ENCODE results near the gene TP53BP2. TPM values are rescaled to one million over a fixed set of nuclear protein-coding genes. Genes with fewer than 3 reads are reported as not detected.

Gene TP53BP2
- total RNA-seq, 1 donor = 32.7 TPM

DNA sequence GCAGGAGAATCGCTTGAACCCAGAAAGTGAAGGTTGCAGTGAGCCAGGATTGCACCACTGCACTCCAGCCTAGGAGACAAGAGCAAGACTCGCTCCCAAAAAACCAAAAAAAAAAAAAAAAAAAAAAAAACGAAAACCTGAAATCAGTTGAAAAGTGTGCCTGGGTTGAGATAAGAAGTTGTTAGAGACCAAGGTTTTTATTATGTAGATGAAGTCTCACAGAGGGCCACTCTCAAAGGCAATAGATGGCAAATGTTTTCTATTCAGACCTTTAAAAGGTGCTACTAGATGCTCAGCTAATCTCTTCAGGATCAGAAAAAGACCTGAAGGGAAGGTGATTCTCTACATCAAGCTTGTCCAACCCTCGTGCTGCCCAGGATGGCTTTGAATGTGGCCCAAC is 115.8 kb downstream of the TP53BP2 start:
- DNase-seq (ENCODE audit: low read depth) = no peak
- TF ChIP-seq, protein P1, sequence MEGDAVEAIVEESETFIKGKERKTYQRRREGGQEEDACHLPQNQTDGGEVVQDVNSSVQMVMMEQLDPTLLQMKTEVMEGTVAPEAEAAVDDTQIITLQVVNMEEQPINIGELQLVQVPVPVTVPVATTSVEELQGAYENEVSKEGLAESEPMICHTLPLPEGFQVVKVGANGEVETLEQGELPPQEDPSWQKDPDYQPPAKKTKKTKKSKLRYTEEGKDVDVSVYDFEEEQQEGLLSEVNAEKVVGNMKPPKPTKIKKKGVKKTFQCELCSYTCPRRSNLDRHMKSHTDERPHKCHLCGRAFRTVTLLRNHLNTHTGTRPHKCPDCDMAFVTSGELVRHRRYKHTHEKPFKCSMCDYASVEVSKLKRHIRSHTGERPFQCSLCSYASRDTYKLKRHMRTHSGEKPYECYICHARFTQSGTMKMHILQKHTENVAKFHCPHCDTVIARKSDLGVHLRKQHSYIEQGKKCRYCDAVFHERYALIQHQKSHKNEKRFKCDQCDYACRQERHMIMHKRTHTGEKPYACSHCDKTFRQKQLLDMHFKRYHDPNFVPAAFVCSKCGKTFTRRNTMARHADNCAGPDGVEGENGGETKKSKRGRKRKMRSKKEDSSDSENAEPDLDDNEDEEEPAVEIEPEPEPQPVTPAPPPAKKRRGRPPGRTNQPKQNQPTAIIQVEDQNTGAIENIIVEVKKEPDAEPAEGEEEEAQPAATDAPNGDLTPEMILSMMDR (IDR thresholded peaks at IDR 0.05; ENCODE audit: insufficient read depth, low read length) = no peak

More for the DNA sequence above, 115.8 kb downstream of the TP53BP2 start:
- no peak overlapping the region for H3K4me3 ChIP-seq (ENCODE audit: low read depth, low read length)

Other genes starting within 250 kb of the TP53BP2 start
- not detected in 2 replicates for gene CAPN8, start 180.2 kb downstream of the TP53BP2 start, total RNA-seq (ENCODE audit: low replicate concordance)
- 456 and 481 TPM in 2 replicates for gene CAPN2, start 133.4 kb downstream of the TP53BP2 start, total RNA-seq (ENCODE audit: low replicate concordance)